Tibial nerve (tissue), 4 donors: ENCODE results near the gene CAMKMT. TPM values are rescaled to one million over a fixed set of nuclear protein-coding genes. Genes with fewer than 3 reads are reported as not detected.

Source experiments
- DNase-seq, 2 donors: peaks; one replicate each; pipeline ENCODE4 v3.0.0-alpha.2; 2019; ENCODE audit warnings: low spot score in 2 of 2
- H3K27ac ChIP-seq, 4 donors: fragments of 200-600 bp; sonication (generic) in 3 of 4; one replicate each; pipeline ENCODE4 v1.5.1; 2017 to 2019; ENCODE audit warnings: mild to moderate bottlenecking in 1 of 4
- H3K27me3 ChIP-seq, 2 donors: fragments of 200-600 bp; sonication (generic) in 1 of 2; one replicate each; pipeline versions ENCODE4 v1.5.1 to v1.6.0; 2017 to 2019
- H3K36me3 ChIP-seq, 3 donors: fragments of 200-600 bp; sonication (generic); one replicate each; pipeline ENCODE4 v1.5.1; 2018 to 2019
- H3K4me1 ChIP-seq, 4 donors: fragments of 200-600 bp; sonication (generic) in 3 of 4; one replicate each; pipeline ENCODE4 v1.5.1; 2017 to 2019
- H3K4me3 ChIP-seq, 4 donors: fragments of 200-600 bp; sonication (generic) in 3 of 4; one replicate each; pipeline ENCODE4 v1.5.1; 2017 to 2019; ENCODE audit warnings: mild to moderate bottlenecking in 1 of 4, moderate library complexity in 1 of 4
- H3K9me3 ChIP-seq, 4 donors: fragments of 200-600 bp; sonication (generic) in 3 of 4; one replicate each; pipeline ENCODE4 v1.5.1; 2017 to 2019
- CTCF ChIP-seq, 5 experiments: fragments of 200-600 bp in 3 of 5; fragments of 450-650 bp in 2 of 5; sonication (generic) in 3 of 5; IDR thresholded peaks; one replicate each; pipeline ENCODE4 v1.5.1; 2016 to 2019; ENCODE audit warnings: antibody characterized with exemption in 5 of 5, mild to moderate bottlenecking in 3 of 5, moderate library complexity in 2 of 5
- EP300 ChIP-seq, 2 donors: sonication (generic); formaldehyde crosslinking; IDR thresholded peaks; one replicate each; pipeline ENCODE4 v1.6.1; 2017; ENCODE audit warnings: antibody characterized with exemption in 2 of 2, mild to moderate bottlenecking in 1 of 2
- POLR2A ChIP-seq, 2 donors: fragments of 450-650 bp; IDR thresholded peaks; one replicate each; pipeline ENCODE4 v1.6.1; 2017; ENCODE audit warnings: antibody characterized with exemption in 2 of 2, mild to moderate bottlenecking in 2 of 2, moderate library complexity in 2 of 2
- WGBS, 2 donors: methylation state at CpG; one replicate each; pipeline ENCODE4 v1.1.5; 2018; 5-methylcytosine and 5-hydroxymethylcytosine counted together
- total RNA-seq, 4 donors: library from RNA; depleted of rRNA; stranded (reverse); fragments of >200 nt; gene quantifications; one replicate each; pipeline ENCODE4 v1.1.0, GENCODE V29; 2016

Gene CAMKMT
- total RNA-seq, 4 donors from 2014 or later, result 8.4 to 14.1 (median 9.7) TPM

GRCh38 chr2:44614940-44615339 is 253.2 kb downstream of the CAMKMT start:
- no peak for TF ChIP-seq EP300 (IDR thresholded peaks at IDR 0.05)
- TF ChIP-seq POLR2A (IDR thresholded peaks at IDR 0.05), result no peak
- TF ChIP-seq CTCF (IDR thresholded peaks at IDR 0.05), result no peak
- no peak for DNase-seq
- Histone ChIP-seq H3K4me1 (no peaks in the 10 kb centered on the region), H3K4me3 (no peak overlapping the region), H3K27me3 (no peaks in the 10 kb centered on the region), H3K27ac (no peak overlapping the region), H3K36me3 (no peaks in the 10 kb centered on the region), H3K9me3 (no peaks in the 10 kb centered on the region)
- 93 to 100% methylated on average over 2 of the region's 2 CpGs for WGBS, 2 donors

GRCh38 chr2:44615950-44616518 is 254.3 kb downstream of the CAMKMT start:
- Histone ChIP-seq H3K4me1 (no peaks in the 10 kb centered on the region), H3K4me3 (no peak overlapping the region), H3K27ac (no peak overlapping the region), H3K36me3 (no peaks in the 10 kb centered on the region), H3K9me3 (no peaks in the 10 kb centered on the region), H3K27me3 (no peaks in the 10 kb centered on the region)
- 60 to 63% methylated on average over 4 of the region's 4 CpGs for WGBS, 2 donors
- TF ChIP-seq POLR2A (IDR thresholded peaks at IDR 0.05), result no peak
- no peak for DNase-seq

- 74 to 75% methylated on average over 3 of the region's 3 CpGs for WGBS, 2 donors
- H3K9me3 ChIP-seq, result no peaks in the 10 kb centered on the region
- DNase-seq, result no peak
- H3K36me3 ChIP-seq, result no peaks in the 10 kb centered on the region
- no peaks in the 10 kb centered on the region for H3K27me3 ChIP-seq
- H3K27ac ChIP-seq, result no peak overlapping the region
- no peaks in the 10 kb centered on the region for H3K4me1 ChIP-seq
- H3K4me3 ChIP-seq, result no peak overlapping the region
- TF ChIP-seq POLR2A (IDR thresholded peaks at IDR 0.05) (no peak), CTCF (IDR thresholded peaks at IDR 0.05) (no peak), EP300 (IDR thresholded peaks at IDR 0.05) (no peak)
Measured at GRCh38 chr2:44616667-44617155, 255.0 kb downstream of the CAMKMT start.

GRCh38 chr2:44618251-44619023 is 256.7 kb downstream of the CAMKMT start:
- DNase-seq, result no peak
- Histone ChIP-seq H3K27me3 (no peaks in the 10 kb centered on the region), H3K4me3 (no peak overlapping the region), H3K9me3 (no peaks in the 10 kb centered on the region), H3K4me1 (no peaks in the 10 kb centered on the region), H3K36me3 (no peaks in the 10 kb centered on the region), H3K27ac (no peak overlapping the region)
- TF ChIP-seq POLR2A (IDR thresholded peaks at IDR 0.05), result no peak
- TF ChIP-seq EP300 (IDR thresholded peaks at IDR 0.05), result no peak
- no peak for TF ChIP-seq CTCF (IDR thresholded peaks at IDR 0.05)
- WGBS, 2 donors, result 88% methylated on average over 5 of the region's 5 CpGs

GRCh38 chr2:44620189-44620990 is 258.6 kb downstream of the CAMKMT start:
- TF ChIP-seq POLR2A (IDR thresholded peaks at IDR 0.05) (no peak), EP300 (IDR thresholded peaks at IDR 0.05) (no peak), CTCF (IDR thresholded peaks at IDR 0.05) (no peak)
- WGBS, 2 donors, result 94 to 96% methylated on average over 2 of the region's 2 CpGs
- Histone ChIP-seq H3K4me3 (no peak overlapping the region), H3K27ac (no peak overlapping the region), H3K36me3 (no peaks in the 10 kb centered on the region), H3K9me3 (no peaks in the 10 kb centered on the region), H3K27me3 (no peaks in the 10 kb centered on the region), H3K4me1 (no peaks in the 10 kb centered on the region)
- DNase-seq, result no peak
